DND-41 (cell line): Measurements from ENCODE around the gene DEAF1.

Experiments
- CTCF ChIP-seq: IDR thresholded peaks from 2 replicates; pipeline ENCODE4 v1.5.1; 2012; ENCODE audit warnings: borderline replicate concordance, low read length, moderate library complexity, mild to moderate bottlenecking; ENCODE audit not compliant: poor library complexity, severe bottlenecking; ENCODE audit errors: extremely low read depth
- EZH2 ChIP-seq: IDR thresholded peaks from 3 replicates; pipeline ENCODE4 v1.6.1; 2012; ENCODE audit warnings: borderline replicate concordance, low read depth, mild to moderate bottlenecking, moderate library complexity, low read length, inconsistent platforms; ENCODE audit not compliant: severe bottlenecking

- TF ChIP-seq EZH2 (no peak), CTCF (no peak)
Observed at GRCh38 chr11:679271-680207, 15.5 kb downstream of the DEAF1 start.
